HAP-1 (cell line): ENCODE data around the gene SORL1.
A peak's percentile ranks its signal among the peaks of the same experiment; 100 is the strongest.

Source experiments
- DNase-seq, 2 experiments: peaks; one replicate each; pipeline ENCODE4 v3.0.0-alpha.2; 2016 to 2020; ENCODE audit warnings: low spot score in 2 of 2
- H3K27me3 ChIP-seq: fragments of 250-450 bp; sonication (Bioruptor Pico); 2 replicates; pipeline ENCODE4 v1.5.1; 2020; ENCODE audit warnings: low read depth, mild to moderate bottlenecking, moderate library complexity
- H3K36me3 ChIP-seq: fragments of 250-450 bp; sonication (Bioruptor Pico); replicated peaks from 2 replicates; pipeline ENCODE4 v1.5.1; 2020; ENCODE audit warnings: mild to moderate bottlenecking
- H3K4me1 ChIP-seq: fragments of 250-450 bp; sonication (Bioruptor Pico); 2 replicates; pipeline ENCODE4 v1.5.1; 2020; ENCODE audit warnings: mild to moderate bottlenecking
- H3K4me3 ChIP-seq: fragments of 250-450 bp; sonication (Bioruptor Pico); 2 replicates; pipeline ENCODE4 v1.5.1; 2020; ENCODE audit warnings: mild to moderate bottlenecking, moderate library complexity
- H3K9me3 ChIP-seq: fragments of 250-450 bp; sonication (Bioruptor Pico); 2 replicates; pipeline ENCODE4 v1.5.1; 2020; ENCODE audit warnings: mild to moderate bottlenecking, moderate library complexity
- in situ Hi-C: fragments of 300-500 bp; cut with MboI; formaldehyde crosslinking; loops from 3 replicates; pipeline ENCODE4 v1.14.3; 2020; ENCODE audit warnings: low sequenced_read_pairs, inconsistent platforms, mixed read lengths

The SORL1 gene

GRCh38 chr11:121644187-121644512 lies 192.0 kb downstream of the SORL1 start:
- no peaks in the 10 kb centered on the region for H3K9me3 ChIP-seq
- DNase-seq, result no peak
- in situ Hi-C loops, result no loop called here
- H3K36me3 ChIP-seq, result no peaks in the 10 kb centered on the region
- H3K4me1 ChIP-seq, result peaks cover 7% of the 10 kb centered on the region
- no peaks in the 10 kb centered on the region for H3K27me3 ChIP-seq
- no peak overlapping the region for H3K4me3 ChIP-seq

GRCh38 chr11:121645001-121645400 lies 192.9 kb downstream of the SORL1 start:
- Histone ChIP-seq H3K4me1 (peaks cover 7% of the 10 kb centered on the region), H3K9me3 (no peaks in the 10 kb centered on the region), H3K27me3 (no peaks in the 10 kb centered on the region), H3K4me3 (no peak overlapping the region), H3K36me3 (no peaks in the 10 kb centered on the region)
- in situ Hi-C loops, result no loop called here
- no peak for DNase-seq

- H3K4me1 ChIP-seq, result peaks cover 7% of the 10 kb centered on the region
- no peak overlapping the region for H3K4me3 ChIP-seq
- H3K9me3 ChIP-seq, result no peaks in the 10 kb centered on the region
- DNase-seq, result no peak
- no peaks in the 10 kb centered on the region for H3K27me3 ChIP-seq
- in situ Hi-C loops, result no loop called here
- H3K36me3 ChIP-seq, result no peaks in the 10 kb centered on the region
These were observed 193.5 kb downstream of the SORL1 start for GRCh38 chr11:121645596-121645995.

- Histone ChIP-seq H3K36me3 (no peaks in the 10 kb centered on the region), H3K4me3 (no peak overlapping the region), H3K9me3 (no peaks in the 10 kb centered on the region), H3K27me3 (no peaks in the 10 kb centered on the region), H3K4me1 (peaks cover 15% of the 10 kb centered on the region)
- DNase-seq, result no peak
- in situ Hi-C loops, result no loop called here
These were observed 196.2 kb downstream of the SORL1 start for GRCh38 chr11:121648306-121648705.

GRCh38 chr11:121649798-121650197 lies 197.7 kb downstream of the SORL1 start:
- H3K4me1 ChIP-seq, result peaks cover 23% of the 10 kb centered on the region
- in situ Hi-C loops, result loop anchor here (10.0 to 25.0 kb wide), 3 partner anchors 463 to 855 kb away; partner anchors contain the start of gene BLID
- no peak for DNase-seq
- H3K27me3 ChIP-seq, result no peaks in the 10 kb centered on the region
- H3K4me3 ChIP-seq, result no peak overlapping the region
- no peaks in the 10 kb centered on the region for H3K9me3 ChIP-seq
- no peaks in the 10 kb centered on the region for H3K36me3 ChIP-seq

GRCh38 chr11:121650351-121651256 lies 198.5 kb downstream of the SORL1 start:
- DNase-seq, result no peak
- Histone ChIP-seq H3K9me3 (no peaks in the 10 kb centered on the region), H3K36me3 (no peaks in the 10 kb centered on the region), H3K27me3 (no peaks in the 10 kb centered on the region), H3K4me1 (peaks cover 30% of the 10 kb centered on the region), H3K4me3 (no peak overlapping the region)
- in situ Hi-C loops, result loop anchor here (10.0 to 25.0 kb wide), 3 partner anchors 462 to 854 kb away; partner anchors contain the start of gene BLID

- in situ Hi-C loops, result loop anchor here (10.0 to 25.0 kb wide), 3 partner anchors 461 to 854 kb away; partner anchors contain the start of gene BLID
- H3K9me3 ChIP-seq, result no peaks in the 10 kb centered on the region
- H3K4me1 ChIP-seq, result peaks cover 34% of the 10 kb centered on the region
- H3K4me3 ChIP-seq, result no peak overlapping the region
- no peak for DNase-seq
- no peaks in the 10 kb centered on the region for H3K36me3 ChIP-seq
- no peaks in the 10 kb centered on the region for H3K27me3 ChIP-seq
These were observed 199.1 kb downstream of the SORL1 start for GRCh38 chr11:121651257-121651605.

GRCh38 chr11:121652971-121653370 lies 200.9 kb downstream of the SORL1 start:
- Histone ChIP-seq H3K9me3 (no peaks in the 10 kb centered on the region), H3K4me3 (no peak overlapping the region), H3K4me1 (peaks cover 38% of the 10 kb centered on the region), H3K27me3 (no peaks in the 10 kb centered on the region), H3K36me3 (no peaks in the 10 kb centered on the region)
- in situ Hi-C loops, result loop anchor here (10.0 to 25.0 kb wide), 3 partner anchors 459 to 852 kb away; partner anchors contain the start of gene BLID
- peak; percentile 77 to 94 for DNase-seq

GRCh38 chr11:121654259-121654842 lies 202.2 kb downstream of the SORL1 start:
- DNase-seq, result peak in 1 of 2 experiments; percentile 29
- Histone ChIP-seq H3K4me3 (no peak overlapping the region), H3K27me3 (no peaks in the 10 kb centered on the region), H3K4me1 (peaks cover 38% of the 10 kb centered on the region), H3K36me3 (no peaks in the 10 kb centered on the region), H3K9me3 (no peaks in the 10 kb centered on the region)
- in situ Hi-C loops, result loop anchor here (10.0 to 25.0 kb wide), 3 partner anchors 458 to 850 kb away; partner anchors contain the start of gene BLID

- DNase-seq, result peak in 1 of 2 experiments; percentile 47
- in situ Hi-C loops, result loop anchor here (10.0 to 25.0 kb wide), 3 partner anchors 457 to 850 kb away; partner anchors contain the start of gene BLID
- H3K36me3 ChIP-seq, result no peaks in the 10 kb centered on the region
These were observed 202.9 kb downstream of the SORL1 start for GRCh38 chr11:121654843-121655536.

GRCh38 chr11:121655537-121656327 lies 203.6 kb downstream of the SORL1 start:
- peak overlapping the region; percentile 12 for H3K4me3 ChIP-seq
- H3K9me3 ChIP-seq, result no peaks in the 10 kb centered on the region
- H3K36me3 ChIP-seq, result no peaks in the 10 kb centered on the region
- in situ Hi-C loops, result loop anchor here (10.0 to 25.0 kb wide), 3 partner anchors 457 to 849 kb away; partner anchors contain the start of gene BLID
- peak; percentile 92 to 94 for DNase-seq
- peaks cover 38% of the 10 kb centered on the region for H3K4me1 ChIP-seq
- H3K27me3 ChIP-seq, result no peaks in the 10 kb centered on the region

More at GRCh38 chr11:121654843-121655536, 202.9 kb downstream of the SORL1 start:
- no peaks in the 10 kb centered on the region for H3K9me3 ChIP-seq
- H3K4me3 ChIP-seq, result peak overlapping the region; percentile 12
- no peaks in the 10 kb centered on the region for H3K27me3 ChIP-seq
- peaks cover 38% of the 10 kb centered on the region for H3K4me1 ChIP-seq

GRCh38 chr11:121656328-121657090 lies 204.4 kb downstream of the SORL1 start:
- in situ Hi-C loops, result loop anchor here (10.0 to 25.0 kb wide), 3 partner anchors 456 to 848 kb away; partner anchors contain the start of gene BLID
- no peak overlapping the region for H3K4me3 ChIP-seq
- H3K9me3 ChIP-seq, result no peaks in the 10 kb centered on the region
- no peaks in the 10 kb centered on the region for H3K36me3 ChIP-seq
- no peaks in the 10 kb centered on the region for H3K27me3 ChIP-seq
- DNase-seq, result no peak
- H3K4me1 ChIP-seq, result peaks cover 38% of the 10 kb centered on the region
